T-helper 2 cell treated with Interferon-gamma antibody and Interleukin-4, amounts not matched to agents 5 μg/mL and 100 μg/mL, for 36 hours (primary cell): ENCODE measurements around the gene BCL6.

Experiments
- DNase-seq: peaks from one replicate; pipeline ENCODE4 v3.0.0; 2021; ENCODE audit warnings: low spot score
- H3K27ac Mint-ChIP-seq: one replicate; pipeline ENCODE4 v1.8.0; 2021; ENCODE audit warnings: mild to moderate bottlenecking, mixed read lengths
- H3K27me3 Mint-ChIP-seq: one replicate; pipeline ENCODE4 v1.8.0; 2021; ENCODE audit warnings: low read depth, mixed read lengths
- H3K36me3 Mint-ChIP-seq: one replicate; pipeline ENCODE4 v1.8.0; 2021; ENCODE audit warnings: low read depth, mixed read lengths
- H3K4me1 Mint-ChIP-seq: one replicate; pipeline ENCODE4 v1.8.0; 2021; ENCODE audit warnings: low read depth, mixed read lengths
- H3K4me3 Mint-ChIP-seq: one replicate; pipeline ENCODE4 v1.8.0; 2022; ENCODE audit warnings: mild to moderate bottlenecking, moderate library complexity, mixed read lengths
- H3K9me3 Mint-ChIP-seq: one replicate; pipeline ENCODE4 v1.8.0; 2021; ENCODE audit warnings: mixed read lengths

BCL6 gene

GRCh38 chr3:187773233-187774184, 28.2 kb upstream of the BCL6 start:
- Mint-ChIP-seq H3K27ac (no peak overlapping the region), H3K4me3 (no peak overlapping the region), H3K36me3 (peaks cover 5% of the 10 kb centered on the region), H3K27me3 (no peaks in the 10 kb centered on the region), H3K9me3 (no peaks in the 10 kb centered on the region), H3K4me1 (peaks cover 55% of the 10 kb centered on the region)
- no peak for DNase-seq

GRCh38 chr3:187770224-187770623, 25.0 kb upstream of the BCL6 start:
- Mint-ChIP-seq H3K27ac (peak overlapping the region; percentile 22), H3K9me3 (no peaks in the 10 kb centered on the region), H3K36me3 (peaks cover 4% of the 10 kb centered on the region), H3K4me1 (peaks cover 37% of the 10 kb centered on the region), H3K27me3 (no peaks in the 10 kb centered on the region), H3K4me3 (peak overlapping the region; percentile 15)
- DNase-seq: no peak

GRCh38 chr3:187769771-187770170, 24.5 kb upstream of the BCL6 start:
- Mint-ChIP-seq H3K27ac (no peak overlapping the region), H3K4me3 (peak overlapping the region; percentile 44), H3K4me1 (peaks cover 40% of the 10 kb centered on the region), H3K27me3 (no peaks in the 10 kb centered on the region), H3K36me3 (peaks cover 2% of the 10 kb centered on the region), H3K9me3 (no peaks in the 10 kb centered on the region)
- no peak for DNase-seq

- Mint-ChIP-seq H3K9me3 (no peaks in the 10 kb centered on the region), H3K27me3 (peaks cover 2% of the 10 kb centered on the region), H3K36me3 (peaks cover 2% of the 10 kb centered on the region), H3K27ac (no peak overlapping the region), H3K4me1 (peaks cover 34% of the 10 kb centered on the region), H3K4me3 (no peak overlapping the region)
- DNase-seq: no peak
These were observed 22.2 kb upstream of the BCL6 start for GRCh38 chr3:187767266-187768012.

- H3K27ac Mint-ChIP-seq: no peak overlapping the region
- peaks cover 29% of the 10 kb centered on the region for H3K4me1 Mint-ChIP-seq
- DNase-seq: no peak
- H3K27me3 Mint-ChIP-seq: peaks cover 2% of the 10 kb centered on the region
- H3K9me3 Mint-ChIP-seq: no peaks in the 10 kb centered on the region
- H3K36me3 Mint-ChIP-seq: peaks cover 3% of the 10 kb centered on the region
- no peak overlapping the region for H3K4me3 Mint-ChIP-seq
These were observed 20.1 kb upstream of the BCL6 start for GRCh38 chr3:187765342-187765741.

- no peaks in the 10 kb centered on the region for H3K9me3 Mint-ChIP-seq
- no peak overlapping the region for H3K27ac Mint-ChIP-seq
- H3K27me3 Mint-ChIP-seq: peaks cover 2% of the 10 kb centered on the region
- DNase-seq: no peak
- no peak overlapping the region for H3K4me3 Mint-ChIP-seq
- H3K36me3 Mint-ChIP-seq: peaks cover 7% of the 10 kb centered on the region
- peaks cover 18% of the 10 kb centered on the region for H3K4me1 Mint-ChIP-seq
These were observed 18.8 kb upstream of the BCL6 start for GRCh38 chr3:187763850-187764648.

- Mint-ChIP-seq H3K27me3 (peaks cover 2% of the 10 kb centered on the region), H3K9me3 (peaks cover 3% of the 10 kb centered on the region), H3K36me3 (peaks cover 7% of the 10 kb centered on the region), H3K4me1 (peaks cover 9% of the 10 kb centered on the region), H3K27ac (no peak overlapping the region), H3K4me3 (no peak overlapping the region)
- no peak for DNase-seq
These were observed 17.5 kb upstream of the BCL6 start for GRCh38 chr3:187762792-187763191.

- H3K36me3 Mint-ChIP-seq: peaks cover 8% of the 10 kb centered on the region
- no peak for DNase-seq
- H3K27ac Mint-ChIP-seq: no peak overlapping the region
- peaks cover 3% of the 10 kb centered on the region for H3K4me1 Mint-ChIP-seq
- no peak overlapping the region for H3K4me3 Mint-ChIP-seq
- peaks cover 2% of the 10 kb centered on the region for H3K27me3 Mint-ChIP-seq
- H3K9me3 Mint-ChIP-seq: peaks cover 10% of the 10 kb centered on the region
These were observed 14.3 kb upstream of the BCL6 start for GRCh38 chr3:187759601-187760000.

GRCh38 chr3:187758318-187758955, 13.2 kb upstream of the BCL6 start:
- no peak for DNase-seq
- Mint-ChIP-seq H3K27me3 (peaks cover 2% of the 10 kb centered on the region), H3K27ac (no peak overlapping the region), H3K4me3 (no peak overlapping the region), H3K36me3 (peaks cover 8% of the 10 kb centered on the region), H3K4me1 (peaks cover 7% of the 10 kb centered on the region), H3K9me3 (peaks cover 10% of the 10 kb centered on the region)

- peaks cover 2% of the 10 kb centered on the region for H3K36me3 Mint-ChIP-seq
- H3K4me1 Mint-ChIP-seq: peaks cover 39% of the 10 kb centered on the region
- DNase-seq: no peak
- no peak overlapping the region for H3K27ac Mint-ChIP-seq
- no peaks in the 10 kb centered on the region for H3K27me3 Mint-ChIP-seq
- no peak overlapping the region for H3K4me3 Mint-ChIP-seq
- H3K9me3 Mint-ChIP-seq: peaks cover 7% of the 10 kb centered on the region
These were observed 8.2 kb upstream of the BCL6 start for GRCh38 chr3:187753516-187753915.

- Mint-ChIP-seq H3K9me3 (no peaks in the 10 kb centered on the region), H3K4me3 (peak overlapping the region; percentile 57), H3K27ac (peak overlapping the region; percentile 69), H3K36me3 (no peaks in the 10 kb centered on the region), H3K4me1 (peaks cover 58% of the 10 kb centered on the region), H3K27me3 (no peaks in the 10 kb centered on the region)
- no peak for DNase-seq
These were observed 5.3 kb upstream of the BCL6 start for GRCh38 chr3:187750513-187751123.

GRCh38 chr3:187750006-187750512, 4.8 kb upstream of the BCL6 start:
- H3K4me1 Mint-ChIP-seq: peaks cover 62% of the 10 kb centered on the region
- no peak overlapping the region for H3K4me3 Mint-ChIP-seq
- H3K36me3 Mint-ChIP-seq: no peaks in the 10 kb centered on the region
- H3K9me3 Mint-ChIP-seq: no peaks in the 10 kb centered on the region
- no peaks in the 10 kb centered on the region for H3K27me3 Mint-ChIP-seq
- no peak for DNase-seq
- peak overlapping the region; percentile 56 for H3K27ac Mint-ChIP-seq

GRCh38 chr3:187748050-187748481, 2.8 kb upstream of the BCL6 start:
- no peaks in the 10 kb centered on the region for H3K9me3 Mint-ChIP-seq
- no peaks in the 10 kb centered on the region for H3K27me3 Mint-ChIP-seq
- DNase-seq: peak; percentile 83
- H3K4me1 Mint-ChIP-seq: peaks cover 56% of the 10 kb centered on the region
- peak overlapping the region; percentile 96 for H3K4me3 Mint-ChIP-seq
- peak overlapping the region; percentile 100 for H3K27ac Mint-ChIP-seq
- peaks cover 11% of the 10 kb centered on the region for H3K36me3 Mint-ChIP-seq
